NCI-H2196 (cell line): Measurements from ENCODE around the gene SCLY.
A peak's percentile ranks its signal among the peaks of the same experiment; 100 is the strongest.

Experiments
- DNase-seq: peaks from one replicate; lab custom pipeline; 2025; ENCODE audit not compliant: unreplicated experiment; lab: John Stamatoyannopoulos, UW

Gene SCLY

GRCh38 chr2:238137885-238138284 lies 77.1 kb downstream of the SCLY start:
- no peak for DNase-seq

GRCh38 chr2:238138331-238139195 lies 77.8 kb downstream of the SCLY start, which contains the start of gene KLHL30:
KLHL30 (plus strand) TSS chr2:238138668; CDS start chr2:238140755, 2,087 bp downstream.
- DNase-seq = no peak

DNA sequence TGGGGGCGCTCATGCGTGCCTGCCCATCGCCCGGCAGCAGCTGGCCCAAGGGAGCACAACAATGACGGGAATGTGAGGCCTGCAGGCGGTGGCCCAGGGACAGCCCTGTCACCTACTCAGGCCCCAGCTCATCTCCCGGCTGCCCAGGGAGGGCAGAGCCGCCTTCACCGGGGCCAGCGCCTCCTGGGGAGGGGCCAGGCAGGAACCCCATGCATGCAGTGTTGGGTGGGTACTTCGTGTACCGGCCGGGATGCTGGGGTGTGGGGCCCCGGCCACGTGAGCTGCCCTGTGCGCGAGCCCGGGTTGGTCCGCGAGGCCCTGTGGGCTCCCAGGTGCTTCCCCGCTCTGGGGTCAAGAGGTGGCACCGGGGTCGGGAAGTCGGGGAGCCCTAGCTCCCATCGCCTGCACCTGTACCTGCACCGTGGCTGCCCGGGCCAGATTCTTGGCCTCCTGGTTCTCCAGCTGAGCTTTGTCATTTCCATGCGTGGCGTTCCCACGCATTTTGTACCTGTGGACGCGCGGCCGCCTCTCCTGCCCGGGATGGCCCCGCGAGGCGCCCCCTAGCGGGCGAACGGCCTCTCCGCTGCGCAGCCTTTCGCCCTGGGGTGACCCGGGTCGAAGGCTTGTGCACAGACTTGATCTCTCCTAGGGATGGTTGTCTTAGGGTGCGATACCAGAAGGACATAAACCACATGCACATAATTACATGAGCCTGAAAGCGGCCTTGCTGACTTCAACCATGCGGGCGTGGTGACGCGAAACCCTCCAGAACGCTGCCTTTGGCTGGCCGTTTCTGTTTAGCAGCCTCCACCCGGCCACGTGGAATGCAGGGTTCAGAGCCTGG lies 78.6 kb downstream of the SCLY start:
- DNase-seq = no peak

DNA sequence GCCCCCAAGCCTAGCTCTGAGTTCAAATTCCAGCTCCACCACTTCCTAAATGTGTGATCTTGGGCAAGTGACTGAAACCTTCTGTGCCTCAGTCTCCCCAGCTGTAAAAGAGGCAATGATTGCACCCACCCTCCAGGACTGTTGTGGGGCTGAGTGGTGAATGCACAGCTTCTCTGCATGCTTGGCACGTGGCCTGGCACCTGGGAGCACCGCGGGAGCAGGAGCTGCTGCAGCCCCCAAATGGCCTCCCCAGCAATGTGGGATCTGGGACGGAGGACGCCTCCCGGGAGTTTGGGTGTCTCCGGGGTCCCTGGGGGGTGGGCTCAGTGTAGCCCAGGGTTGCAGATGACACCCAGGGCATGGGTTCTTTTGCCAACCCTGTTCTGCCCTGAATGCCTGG lies 79.2 kb downstream of the SCLY start:
- DNase-seq = no peak

GRCh38 chr2:238140721-238141540 lies 80.1 kb downstream of the SCLY start:
- DNase-seq = no peak

- peak; percentile 30 for DNase-seq
Observed at GRCh38 chr2:238141541-238142318, 80.9 kb downstream of the SCLY start.

DNA sequence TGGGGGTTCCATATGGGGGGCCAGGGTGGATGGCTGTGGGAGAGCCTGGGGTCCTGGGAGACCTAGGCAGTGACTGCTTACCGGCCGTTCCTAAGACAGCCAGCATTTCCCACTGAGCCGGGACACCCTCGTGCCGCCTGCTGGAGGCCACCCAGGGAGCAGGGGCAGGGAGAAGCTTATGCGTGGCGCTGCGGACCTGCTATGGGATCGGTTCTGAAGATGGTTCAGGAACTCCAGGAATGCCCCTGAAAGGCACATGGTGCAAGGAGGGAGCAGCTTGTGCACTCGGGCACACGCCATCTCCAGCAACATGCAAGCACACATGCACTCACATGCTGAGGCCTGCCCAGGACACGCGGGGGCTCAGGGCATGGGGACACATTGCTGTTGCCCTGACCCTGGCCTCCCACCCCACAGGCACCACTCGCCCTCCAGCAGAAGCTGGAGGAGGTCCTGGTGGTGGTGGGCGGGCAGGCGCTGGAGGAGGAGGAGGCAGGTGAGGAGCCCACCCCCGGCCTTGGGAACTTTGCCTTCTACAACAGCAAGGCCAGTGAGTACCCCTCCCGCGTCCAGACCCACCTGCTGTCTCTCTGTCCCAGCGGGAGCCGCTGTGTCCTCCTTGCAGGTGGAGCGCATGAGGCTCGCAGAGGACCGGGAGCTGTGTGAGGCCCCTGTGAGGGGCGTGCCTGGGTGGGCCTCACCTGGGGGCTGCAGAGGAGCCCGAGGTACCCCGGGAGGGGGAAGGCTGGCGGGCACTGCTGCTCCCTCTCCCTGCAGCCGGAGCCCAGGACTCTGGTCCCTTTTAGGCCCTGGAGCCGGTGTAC lies 81.8 kb downstream of the SCLY start:
- no peak for DNase-seq

- no peak for DNase-seq
Observed at GRCh38 chr2:238143239-238143951, 82.6 kb downstream of the SCLY start.

- DNase-seq = no peak
Observed at GRCh38 chr2:238144262-238144661, 83.5 kb downstream of the SCLY start.

DNA sequence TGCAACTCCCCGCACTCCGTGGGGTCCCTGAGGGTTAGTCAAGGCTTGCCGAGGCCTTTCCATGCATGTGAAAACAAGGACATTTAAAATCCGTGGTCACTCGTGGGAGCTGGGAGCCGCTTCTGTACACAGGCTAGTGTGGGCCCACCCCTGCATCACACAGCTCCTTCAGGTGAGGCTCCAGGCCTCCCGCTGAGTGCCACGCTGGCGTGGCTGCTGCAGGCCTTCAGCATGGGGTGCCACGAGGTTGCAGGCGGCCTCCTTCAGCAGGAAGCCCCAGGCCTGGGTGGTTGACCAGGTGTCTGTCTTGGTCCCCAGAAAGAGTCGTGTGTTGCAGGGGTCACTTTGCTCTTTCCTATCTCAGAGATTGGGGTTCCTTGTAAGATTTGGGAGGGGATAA lies 84.2 kb downstream of the SCLY start:
- DNase-seq = no peak

- no peak for DNase-seq
Observed at GRCh38 chr2:238145851-238146250, 85.0 kb downstream of the SCLY start.

DNA sequence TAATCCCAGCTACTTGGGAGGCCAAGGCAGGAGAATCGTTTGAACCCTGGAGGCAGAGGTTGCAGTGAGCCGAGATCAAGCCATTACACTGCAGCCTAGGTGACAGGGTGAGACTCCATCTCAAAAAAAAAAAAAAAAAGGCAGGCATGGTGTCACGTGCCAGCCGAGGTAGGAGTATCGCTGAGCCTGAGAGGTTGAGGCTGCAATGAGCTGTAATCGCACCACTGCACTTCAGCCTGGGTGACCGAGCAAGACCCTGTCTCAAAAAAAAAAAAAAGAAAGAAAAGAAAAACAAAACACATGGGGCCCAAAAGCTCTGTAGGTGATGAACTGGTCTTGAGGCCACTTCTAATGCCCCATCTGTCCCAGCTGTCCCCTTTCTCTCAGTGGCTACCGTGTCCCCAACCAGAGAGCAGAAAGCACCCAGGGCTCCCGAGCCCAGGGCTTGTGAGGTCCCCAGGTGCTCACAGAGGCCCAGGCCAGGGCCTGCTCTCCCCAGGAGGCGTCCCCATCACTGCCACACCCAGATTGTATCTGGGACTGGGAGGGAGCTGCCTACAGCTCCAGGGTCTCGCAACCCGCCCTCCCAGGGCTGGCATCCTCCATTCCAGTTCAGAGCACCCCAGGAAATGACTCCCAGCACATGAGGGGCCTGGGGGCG lies 86.2 kb downstream of the SCLY start:
- DNase-seq = no peak

GRCh38 chr2:238148981-238149380 lies 88.2 kb downstream of the SCLY start:
- no peak for DNase-seq
